Activated CD4-positive, alpha-beta T cell treated with anti-CD3 and anti-CD28 coated beads, Interleukin-2, amount 50 U/mL, for 24 hours (primary cell): ENCODE results near the gene WNT16.
"Not testable (repeated sequence)": the region's sequence is repeated elsewhere in the genome, so short reads cannot be mapped to it uniquely, and the experiment has no call there.

ENCODE experiments used
- DNase-seq, 2 donors: peaks; one replicate each; pipeline ENCODE4 v3.0.0-alpha.2; 2020; ENCODE audit warnings: low read depth in 1 of 2, low spot score in 1 of 2

Gene WNT16

GRCh38 chr7:121328508-121329190 is at the start of gene WNT16:
TSS of gene WNT16 (plus strand) at chr7:121329000. CDS start at chr7:121329293, 293 bp downstream.
- DNase-seq, result no peak

GRCh38 chr7:121279060-121279620 is 49.7 kb upstream of the WNT16 start:
- DNase-seq, result no peak

- no peak for DNase-seq
These were observed 49.0 kb upstream of the WNT16 start for GRCh38 chr7:121279822-121280221.

- no peak for DNase-seq
These were observed 48.1 kb upstream of the WNT16 start for GRCh38 chr7:121280656-121281055.

GRCh38 chr7:121282129-121282528 is 46.7 kb upstream of the WNT16 start:
- no peak for DNase-seq

GRCh38 chr7:121285066-121285667 is 43.6 kb upstream of the WNT16 start:
- no peak for DNase-seq

GRCh38 chr7:121286186-121286585 is 42.6 kb upstream of the WNT16 start:
- no peak for DNase-seq

GRCh38 chr7:121286742-121287734 is 41.8 kb upstream of the WNT16 start:
- DNase-seq, result no peak

GRCh38 chr7:121288894-121289293 is 39.9 kb upstream of the WNT16 start:
- DNase-seq, result no peak

- DNase-seq, result not testable (repeated sequence)
These were observed 38.9 kb upstream of the WNT16 start for GRCh38 chr7:121289930-121290329.

- DNase-seq, result no peak
These were observed 34.3 kb upstream of the WNT16 start for GRCh38 chr7:121294448-121294992.

GRCh38 chr7:121297843-121298242 is 31.0 kb upstream of the WNT16 start:
- no peak for DNase-seq

GRCh38 chr7:121298831-121299239 is 30.0 kb upstream of the WNT16 start:
- DNase-seq, result no peak

GRCh38 chr7:121300685-121301420 is 27.9 kb upstream of the WNT16 start:
- DNase-seq, result no peak

GRCh38 chr7:121301446-121302213 is 27.2 kb upstream of the WNT16 start:
- no peak for DNase-seq

- no peak for DNase-seq
These were observed 26.5 kb upstream of the WNT16 start for GRCh38 chr7:121302214-121302745.

GRCh38 chr7:121303422-121304101 is 25.2 kb upstream of the WNT16 start:
- DNase-seq, result no peak

GRCh38 chr7:121304102-121304658 is 24.6 kb upstream of the WNT16 start:
- DNase-seq, result no peak
